Purkinje cell (primary cell): Measurements from ENCODE around the gene SEC11C. TPM values are rescaled to one million over a fixed set of nuclear protein-coding genes. Genes with fewer than 3 reads are reported as not detected.

Experiments
- polyA plus RNA-seq: library from polyadenylated mRNA; unstranded; fragments of >200 nt; fragmentation: Nextera tagmentation; gene quantifications from 2 replicates; pipeline ENCODE4 v1.2.1, GENCODE V29; 2014

SEC11C gene
- 554 and 577 TPM in 2 replicates for polyA plus RNA-seq

GRCh38 chr18:59139615-59140301 is at the start of gene SEC11C:
SEC11C (plus strand) TSS chr18:59139884; CDS start chr18:59139949, 65 bp downstream.

Other genes with a start within 250 kb of the SEC11C start
- not detected in 2 replicates for gene GRP, start 80.3 kb downstream of the SEC11C start, polyA plus RNA-seq
- gene RAX, start 133.6 kb downstream of the SEC11C start, polyA plus RNA-seq = not detected in 2 replicates
- 0.69 and 1.4 TPM in 2 replicates for gene CPLX4, start 178.8 kb downstream of the SEC11C start, polyA plus RNA-seq
- gene LMAN1, start 219.4 kb downstream of the SEC11C start, polyA plus RNA-seq = 9.1 and 15.1 TPM in 2 replicates